ENCODE data around the gene RTF1. TPM values are rescaled to one million over a fixed set of nuclear protein-coding genes. Genes with fewer than 3 reads are reported as not detected.
A peak's percentile ranks its signal among the peaks of the same experiment; 100 is the strongest.
"Not testable (repeated sequence)": the region's sequence is repeated elsewhere in the genome, so short reads cannot be mapped to it uniquely, and the experiment has no call there.

Gene RTF1
- total RNA-seq, 1 experiment from 2014 or later, result 34.6 TPM

- DNase-seq (ENCODE audit: low read depth), result no peak
These were observed 20.6 kb downstream of the RTF1 start for GRCh38 chr15:41437448-41437847.

GRCh38 chr15:41438206-41438605 is 21.3 kb downstream of the RTF1 start:
- no peak for DNase-seq (ENCODE audit: low read depth)

DNA sequence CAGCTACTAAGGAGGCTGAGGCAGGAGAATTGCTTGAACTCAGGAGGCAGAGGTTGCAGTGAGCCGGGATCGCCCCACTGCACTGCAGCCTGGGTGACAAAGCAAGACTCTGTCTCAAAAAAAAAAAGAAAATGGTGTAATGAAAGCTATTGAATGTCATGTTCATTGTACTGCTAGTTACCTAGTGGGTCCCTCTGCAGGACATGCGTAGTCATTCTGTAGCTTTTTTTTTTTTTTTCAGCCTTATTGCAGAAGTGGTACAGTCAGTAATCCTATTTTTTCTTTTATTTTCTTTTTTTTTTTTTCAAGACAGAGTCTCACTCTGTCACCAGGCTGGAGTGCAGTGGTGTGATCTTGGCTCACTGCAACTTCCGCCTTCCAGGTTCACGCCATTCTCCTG is 21.9 kb downstream of the RTF1 start:
- DNase-seq (ENCODE audit: low read depth), result not testable (repeated sequence)

- DNase-seq (ENCODE audit: low read depth), result no peak
These were observed 26.4 kb downstream of the RTF1 start for GRCh38 chr15:41443275-41443674.

GRCh38 chr15:41445399-41445798 is 28.5 kb downstream of the RTF1 start:
- DNase-seq (ENCODE audit: low read depth), result no peak

DNA sequence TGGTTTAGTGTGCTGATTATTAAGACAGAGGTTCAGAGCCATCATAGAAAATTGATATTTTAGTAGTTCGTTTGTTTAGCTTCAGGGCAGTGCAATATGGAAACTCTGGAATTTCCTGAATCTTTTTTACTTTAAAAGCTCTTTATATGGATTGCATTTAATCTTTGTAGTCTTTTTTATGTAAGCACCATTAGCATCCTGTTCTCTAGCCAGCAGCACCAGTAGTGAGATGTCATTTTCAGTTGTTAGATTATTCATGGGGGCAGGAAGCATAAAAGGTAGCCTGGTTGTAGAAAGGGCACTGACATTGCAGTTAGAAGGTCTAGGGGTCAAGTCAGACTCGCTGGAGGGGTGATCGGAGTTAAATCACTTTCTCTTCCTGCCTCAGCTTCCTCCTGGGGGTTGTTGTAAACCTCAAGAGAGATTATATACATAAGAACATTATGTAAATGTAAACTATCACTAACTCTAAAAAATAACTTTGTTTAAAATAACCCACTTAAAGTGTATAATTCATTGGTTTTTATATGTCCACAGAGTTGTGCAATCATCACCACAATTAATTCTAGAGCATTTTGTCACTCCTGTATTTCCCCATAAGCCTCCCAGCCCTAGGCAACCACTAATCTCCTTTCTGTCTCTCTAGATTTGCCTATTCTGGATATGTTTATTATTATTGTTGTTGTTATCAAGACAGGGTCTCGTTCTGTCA is 45.3 kb downstream of the RTF1 start:
- DNase-seq (ENCODE audit: low read depth), result no peak

DNA sequence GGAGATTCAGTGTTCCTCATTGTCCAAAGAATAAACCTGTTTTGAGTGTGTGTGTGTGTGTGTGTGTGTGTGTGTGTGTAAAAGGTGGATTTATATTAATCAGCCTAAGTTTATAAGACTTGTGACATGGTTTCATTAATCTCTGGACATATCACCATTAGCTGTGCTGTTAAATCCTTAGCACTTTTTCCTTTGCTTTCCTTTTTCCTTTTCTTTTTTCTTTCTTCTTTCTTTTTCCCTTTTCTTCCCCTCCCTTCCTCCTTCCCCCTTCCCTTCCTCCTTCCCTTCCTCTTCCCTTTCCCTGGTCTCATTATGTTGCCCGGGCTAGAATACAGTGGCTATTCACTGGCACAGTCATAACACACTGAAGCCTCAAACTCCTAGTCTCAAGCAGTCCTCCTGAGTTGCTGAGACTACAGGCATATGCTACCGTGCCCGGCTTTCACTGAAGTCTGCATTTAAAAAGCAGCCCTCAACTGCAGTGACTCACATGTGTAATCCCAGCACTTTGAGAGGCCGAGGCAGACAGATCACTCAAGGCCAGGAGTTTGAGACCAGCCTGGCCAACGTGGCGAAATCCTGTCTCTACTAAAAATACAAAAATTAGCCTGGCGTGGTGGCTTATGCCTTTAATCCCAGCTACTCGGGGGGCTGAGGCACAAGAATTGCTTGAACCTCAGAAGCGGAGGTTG is 48.1 kb downstream of the RTF1 start:
- no peak for DNase-seq (ENCODE audit: low read depth)

DNA sequence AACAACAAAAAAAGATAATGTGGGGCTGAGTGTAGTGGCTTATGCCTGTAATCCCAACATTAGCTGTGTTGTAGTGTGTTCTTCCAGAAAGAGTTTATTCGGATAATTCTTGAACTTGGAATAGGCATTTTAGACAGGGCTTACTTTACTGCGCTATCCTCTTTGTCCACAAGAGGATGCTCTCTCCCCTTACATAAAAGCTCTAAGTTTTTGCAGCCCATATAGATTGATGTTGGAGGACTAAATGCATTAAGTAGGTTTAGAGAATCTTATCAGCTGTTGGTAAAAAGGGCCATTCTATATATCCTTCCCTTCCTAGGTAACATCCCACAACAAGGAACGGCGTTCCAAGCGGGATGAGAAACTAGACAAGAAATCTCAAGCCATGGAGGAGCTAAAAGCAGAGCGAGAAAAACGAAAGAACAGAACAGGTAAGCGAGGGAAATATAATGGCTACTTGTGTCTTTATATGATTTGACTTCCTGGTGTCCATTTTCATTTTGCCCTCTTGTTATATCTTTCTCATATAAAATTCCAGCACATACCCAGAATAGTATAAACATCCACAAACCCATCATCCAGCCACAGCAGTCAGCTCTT is 49.0 kb downstream of the RTF1 start:
- peak; percentile 54 for DNase-seq (ENCODE audit: low read depth)

DNA sequence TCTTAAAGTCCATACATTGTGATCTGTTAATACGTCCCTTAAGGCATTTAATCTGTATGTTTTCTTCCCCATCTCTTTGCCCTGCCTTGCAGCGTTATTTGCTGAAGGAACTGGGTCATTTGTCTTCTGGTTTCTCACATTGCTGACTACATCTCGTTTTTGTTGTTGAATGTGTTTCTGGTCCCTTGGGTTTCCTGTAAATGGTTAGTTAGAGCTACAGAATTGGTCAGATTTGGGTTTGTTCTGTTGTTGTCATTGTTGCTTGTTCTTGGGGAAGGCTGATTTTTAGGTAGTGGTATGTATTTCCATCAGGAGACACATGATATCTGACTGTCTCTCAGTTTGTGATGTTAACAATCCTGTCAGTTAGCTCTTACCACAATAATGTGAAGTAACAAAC is 49.8 kb downstream of the RTF1 start:
- DNase-seq (ENCODE audit: low read depth), result no peak

DNA sequence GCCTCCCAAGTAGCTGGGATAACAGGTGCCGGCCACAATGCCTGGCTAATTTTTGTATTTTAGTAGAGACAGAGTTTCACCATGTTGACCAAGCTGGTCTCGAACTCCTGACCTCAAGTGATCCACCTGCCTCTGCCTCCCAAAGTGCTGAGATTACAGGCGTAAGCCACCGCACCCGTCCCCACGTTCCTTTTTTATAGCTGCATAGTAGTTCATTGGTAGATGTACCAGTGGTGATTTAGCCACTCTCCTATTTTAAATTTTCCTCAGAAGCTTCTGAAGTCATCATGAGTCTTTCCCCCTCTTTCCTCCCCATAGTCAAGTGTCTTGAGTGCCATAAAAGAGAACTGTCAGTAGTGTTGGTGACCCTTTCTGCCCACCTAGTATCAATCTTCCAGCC is 52.7 kb downstream of the RTF1 start:
- not testable (repeated sequence) for DNase-seq (ENCODE audit: low read depth)

GRCh38 chr15:41473418-41473817 is 56.5 kb downstream of the RTF1 start:
- DNase-seq (ENCODE audit: low read depth), result no peak

DNA sequence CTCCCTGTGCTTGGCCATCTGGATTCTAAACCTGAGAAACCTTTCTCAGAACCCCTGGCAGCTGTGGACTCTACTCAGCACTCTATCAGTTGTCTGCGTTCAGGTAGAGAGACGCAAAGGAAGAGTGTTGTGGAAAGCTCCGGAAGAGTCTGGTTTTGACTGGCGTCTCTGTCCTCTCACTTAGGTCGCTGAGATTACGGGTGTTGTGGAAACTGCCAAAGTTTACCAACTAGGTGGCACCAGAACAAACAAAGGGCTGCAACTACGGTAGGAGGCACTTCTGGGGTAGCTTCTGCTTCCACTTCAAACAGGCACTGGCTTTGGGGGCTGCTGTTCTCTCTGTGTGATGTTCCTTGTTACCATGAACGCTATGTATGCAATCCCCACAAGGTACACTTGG is 57.5 kb downstream of the RTF1 start:
- DNase-seq (ENCODE audit: low read depth), result no peak

- DNase-seq (ENCODE audit: low read depth), result no peak
These were observed 58.0 kb downstream of the RTF1 start for GRCh38 chr15:41474941-41475340.

GRCh38 chr15:41476416-41477048 is 59.6 kb downstream of the RTF1 start:
- no peak for DNase-seq (ENCODE audit: low read depth)

DNA sequence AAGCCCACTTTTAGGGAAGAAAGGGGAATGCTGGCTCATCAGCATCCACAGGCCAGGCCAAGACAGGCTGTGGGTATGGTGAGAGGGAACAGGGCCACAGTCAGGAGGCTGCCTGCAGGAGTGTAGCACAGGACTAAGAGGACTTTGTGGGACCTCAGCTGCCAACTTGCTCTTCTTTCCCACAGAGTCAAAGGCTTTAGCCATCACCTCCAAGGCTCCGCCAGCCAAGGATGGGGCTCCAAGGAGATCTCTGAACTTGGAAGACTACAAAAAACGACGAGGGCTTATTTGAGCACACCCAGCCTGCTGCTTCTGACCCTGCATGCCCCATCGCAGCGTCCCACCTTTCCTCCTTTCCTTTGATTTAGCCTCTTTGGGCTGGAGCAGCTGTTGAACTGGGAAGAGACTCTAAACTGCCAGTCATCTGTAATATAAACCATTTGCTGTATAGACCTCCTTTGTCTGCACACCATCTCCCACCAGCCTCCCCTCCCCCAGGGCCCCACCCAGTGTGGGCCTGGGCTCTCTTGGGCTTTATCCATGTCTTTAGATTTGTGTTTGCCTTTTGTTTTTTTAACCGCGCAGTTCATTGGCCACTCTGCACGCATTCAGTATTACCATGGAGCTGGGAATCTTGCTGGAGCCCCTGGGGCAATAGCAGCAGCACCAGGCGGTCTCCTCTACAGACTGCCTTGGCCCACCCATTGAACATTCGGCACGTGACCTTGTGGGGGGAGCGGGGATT is 63.7 kb downstream of the RTF1 start:
- DNase-seq (ENCODE audit: low read depth), result no peak

GRCh38 chr15:41482110-41482877 is 65.4 kb downstream of the RTF1 start:
- DNase-seq (ENCODE audit: low read depth), result no peak

DNA sequence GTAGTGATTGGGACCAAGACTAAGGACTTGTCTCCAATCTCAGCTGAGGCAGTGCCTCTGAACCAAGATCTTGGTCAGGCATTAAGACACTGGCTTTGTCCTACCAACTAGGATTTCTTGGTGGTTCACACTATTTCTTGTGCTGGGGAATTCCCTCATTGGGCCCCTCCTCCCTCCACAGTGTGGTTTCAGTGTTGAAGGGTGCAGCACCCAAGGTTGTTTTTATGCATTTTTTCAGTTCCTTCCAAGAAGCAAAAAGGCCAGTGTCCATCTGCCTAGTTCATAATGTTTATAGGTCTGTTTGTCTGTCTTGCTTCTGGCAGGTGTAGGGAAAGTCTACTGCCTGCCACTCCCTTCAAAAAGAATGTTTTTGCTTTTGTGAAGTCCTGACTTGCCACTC is 66.2 kb downstream of the RTF1 start:
- DNase-seq (ENCODE audit: low read depth), result no peak

GRCh38 chr15:41483519-41483918 is 66.6 kb downstream of the RTF1 start:
- no peak for DNase-seq (ENCODE audit: low read depth)

- DNase-seq (ENCODE audit: low read depth), result no peak
These were observed 68.2 kb downstream of the RTF1 start for GRCh38 chr15:41484937-41485625.

DNA sequence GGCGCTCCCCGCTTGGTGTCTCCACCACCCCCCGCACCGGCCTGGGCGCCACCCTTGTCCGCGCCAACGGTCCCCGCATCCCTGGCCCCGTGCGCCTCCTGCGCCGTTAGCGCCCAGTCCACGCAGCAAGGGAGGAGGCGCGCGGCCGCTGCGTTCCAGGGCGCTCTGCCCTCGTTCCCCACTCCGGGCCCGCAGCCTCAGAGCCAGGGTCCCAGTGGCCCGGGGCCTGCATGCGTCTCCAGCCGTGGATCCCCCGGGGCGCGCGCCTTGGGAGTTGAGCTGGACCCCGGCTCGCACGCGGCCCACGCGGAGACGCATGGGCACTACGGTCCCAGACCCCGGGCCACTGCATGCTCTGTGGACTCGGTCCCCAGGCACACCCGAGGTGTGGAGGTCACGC is 69.4 kb downstream of the RTF1 start:
- no peak for DNase-seq (ENCODE audit: low read depth)

All from LHCN-M2 (cell line).